ENCODE results near the gene ARHGAP6.

DNA sequence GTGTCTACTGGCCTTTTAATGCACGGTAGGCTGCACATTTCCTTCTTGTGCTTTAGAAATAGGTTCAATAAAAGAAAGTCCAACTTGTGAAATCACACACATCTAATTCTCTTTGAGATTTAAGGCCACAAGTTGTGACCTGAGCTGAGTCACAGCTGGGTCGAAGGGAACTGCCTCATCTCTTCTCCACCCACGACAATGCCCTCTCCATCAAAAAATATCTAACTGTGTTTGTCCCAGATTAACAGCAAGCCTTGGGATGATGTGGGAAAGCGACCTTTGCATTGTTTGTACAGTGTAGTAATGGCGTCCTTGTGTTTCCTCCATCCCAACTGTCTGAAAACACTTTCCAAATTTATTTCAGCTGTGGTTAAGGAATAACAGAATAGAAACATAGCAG, 203.6 kb downstream of the ARHGAP6 start:
- TF ChIP-seq, protein P1, sequence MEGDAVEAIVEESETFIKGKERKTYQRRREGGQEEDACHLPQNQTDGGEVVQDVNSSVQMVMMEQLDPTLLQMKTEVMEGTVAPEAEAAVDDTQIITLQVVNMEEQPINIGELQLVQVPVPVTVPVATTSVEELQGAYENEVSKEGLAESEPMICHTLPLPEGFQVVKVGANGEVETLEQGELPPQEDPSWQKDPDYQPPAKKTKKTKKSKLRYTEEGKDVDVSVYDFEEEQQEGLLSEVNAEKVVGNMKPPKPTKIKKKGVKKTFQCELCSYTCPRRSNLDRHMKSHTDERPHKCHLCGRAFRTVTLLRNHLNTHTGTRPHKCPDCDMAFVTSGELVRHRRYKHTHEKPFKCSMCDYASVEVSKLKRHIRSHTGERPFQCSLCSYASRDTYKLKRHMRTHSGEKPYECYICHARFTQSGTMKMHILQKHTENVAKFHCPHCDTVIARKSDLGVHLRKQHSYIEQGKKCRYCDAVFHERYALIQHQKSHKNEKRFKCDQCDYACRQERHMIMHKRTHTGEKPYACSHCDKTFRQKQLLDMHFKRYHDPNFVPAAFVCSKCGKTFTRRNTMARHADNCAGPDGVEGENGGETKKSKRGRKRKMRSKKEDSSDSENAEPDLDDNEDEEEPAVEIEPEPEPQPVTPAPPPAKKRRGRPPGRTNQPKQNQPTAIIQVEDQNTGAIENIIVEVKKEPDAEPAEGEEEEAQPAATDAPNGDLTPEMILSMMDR (conservative IDR thresholded peaks at IDR 0.05): no peak
- no peak for TF ChIP-seq ZFX (IDR thresholded peaks at IDR 0.05)

All from C4-2B (cell line).